HG03064 (cell line): ENCODE data around the gene PIAS2.
"Not testable (repeated sequence)": the region's sequence is repeated elsewhere in the genome, so short reads cannot be mapped to it uniquely, and the experiment has no call there.

ENCODE experiments used
- ATAC-seq: cut with Tn5 transposase; IDR thresholded peaks from one replicate; pipeline ENCODE4 v1.9.1; 2021; ENCODE audit warnings: low read depth; ENCODE audit not compliant: unreplicated experiment

The PIAS2 gene

GRCh38 chr18:46909497-46909896, 7.8 kb downstream of the PIAS2 start:
- ATAC-seq = no peak

- no peak for ATAC-seq
These were observed 13.9 kb downstream of the PIAS2 start for GRCh38 chr18:46903406-46903805.

GRCh38 chr18:46899274-46899948, 17.9 kb downstream of the PIAS2 start:
- ATAC-seq = peak; percentile 88

- ATAC-seq = no peak
These were observed 23.2 kb downstream of the PIAS2 start for GRCh38 chr18:46894124-46894523.

GRCh38 chr18:46893360-46893759, 23.9 kb downstream of the PIAS2 start:
- ATAC-seq = no peak

GRCh38 chr18:46892842-46893241, 24.5 kb downstream of the PIAS2 start:
- ATAC-seq = no peak

- peak; percentile 85 for ATAC-seq
These were observed 25.5 kb downstream of the PIAS2 start for GRCh38 chr18:46891742-46892214.

- ATAC-seq = no peak
These were observed 28.3 kb downstream of the PIAS2 start for GRCh38 chr18:46888965-46889364.

- no peak for ATAC-seq
These were observed 30.4 kb downstream of the PIAS2 start for GRCh38 chr18:46886893-46887292.

- ATAC-seq = no peak
These were observed 34.1 kb downstream of the PIAS2 start for GRCh38 chr18:46883180-46883579.

- no peak for ATAC-seq
These were observed 39.8 kb downstream of the PIAS2 start for GRCh38 chr18:46877329-46877987.

GRCh38 chr18:46868169-46868921, 49.0 kb downstream of the PIAS2 start:
- ATAC-seq = no peak

GRCh38 chr18:46867367-46868143, 49.8 kb downstream of the PIAS2 start:
- ATAC-seq = no peak

- no peak for ATAC-seq
These were observed 50.8 kb downstream of the PIAS2 start for GRCh38 chr18:46866523-46866922.

GRCh38 chr18:46865245-46865644, 52.1 kb downstream of the PIAS2 start:
- not testable (repeated sequence) for ATAC-seq

GRCh38 chr18:46859855-46860254, 57.5 kb downstream of the PIAS2 start:
- no peak for ATAC-seq

GRCh38 chr18:46858290-46858689, 59.0 kb downstream of the PIAS2 start:
- ATAC-seq = no peak

- ATAC-seq = no peak
These were observed 60.3 kb downstream of the PIAS2 start for GRCh38 chr18:46856973-46857372.

GRCh38 chr18:46849007-46849406, 68.3 kb downstream of the PIAS2 start:
- ATAC-seq = no peak

GRCh38 chr18:46843372-46843771, 73.9 kb downstream of the PIAS2 start:
- ATAC-seq = no peak

- no peak for ATAC-seq
These were observed 74.7 kb downstream of the PIAS2 start for GRCh38 chr18:46842583-46842982.
